Tibial nerve (tissue), 4 donors: Measurements from ENCODE around the gene IQCN. TPM values are rescaled to one million over a fixed set of nuclear protein-coding genes. Genes with fewer than 3 reads are reported as not detected.

ENCODE experiments used
- DNase-seq, 2 donors: peaks; one replicate each; pipeline ENCODE4 v3.0.0-alpha.2; 2019; ENCODE audit warnings: low spot score in 2 of 2
- H3K27ac ChIP-seq, 4 donors: fragments of 200-600 bp; sonication (generic) in 3 of 4; one replicate each; pipeline ENCODE4 v1.5.1; 2017 to 2019; ENCODE audit warnings: mild to moderate bottlenecking in 1 of 4
- H3K27me3 ChIP-seq, 2 donors: fragments of 200-600 bp; sonication (generic) in 1 of 2; one replicate each; pipeline versions ENCODE4 v1.5.1 to v1.6.0; 2017 to 2019
- H3K36me3 ChIP-seq, 3 donors: fragments of 200-600 bp; sonication (generic); one replicate each; pipeline ENCODE4 v1.5.1; 2018 to 2019
- H3K4me1 ChIP-seq, 4 donors: fragments of 200-600 bp; sonication (generic) in 3 of 4; one replicate each; pipeline ENCODE4 v1.5.1; 2017 to 2019
- H3K4me3 ChIP-seq, 4 donors: fragments of 200-600 bp; sonication (generic) in 3 of 4; one replicate each; pipeline ENCODE4 v1.5.1; 2017 to 2019; ENCODE audit warnings: mild to moderate bottlenecking in 1 of 4, moderate library complexity in 1 of 4
- H3K9me3 ChIP-seq, 4 donors: fragments of 200-600 bp; sonication (generic) in 3 of 4; one replicate each; pipeline ENCODE4 v1.5.1; 2017 to 2019
- CTCF ChIP-seq, 5 experiments: fragments of 200-600 bp in 3 of 5; fragments of 450-650 bp in 2 of 5; sonication (generic) in 3 of 5; IDR thresholded peaks; one replicate each; pipeline ENCODE4 v1.5.1; 2016 to 2019; ENCODE audit warnings: antibody characterized with exemption in 5 of 5, mild to moderate bottlenecking in 3 of 5, moderate library complexity in 2 of 5
- EP300 ChIP-seq, 2 donors: sonication (generic); formaldehyde crosslinking; IDR thresholded peaks; one replicate each; pipeline ENCODE4 v1.6.1; 2017; ENCODE audit warnings: antibody characterized with exemption in 2 of 2, mild to moderate bottlenecking in 1 of 2
- POLR2A ChIP-seq, 2 donors: fragments of 450-650 bp; IDR thresholded peaks; one replicate each; pipeline ENCODE4 v1.6.1; 2017; ENCODE audit warnings: antibody characterized with exemption in 2 of 2, mild to moderate bottlenecking in 2 of 2, moderate library complexity in 2 of 2
- WGBS, 2 donors: methylation state at CpG; one replicate each; pipeline ENCODE4 v1.1.5; 2018; 5-methylcytosine and 5-hydroxymethylcytosine counted together
- total RNA-seq, 4 donors: library from RNA; depleted of rRNA; stranded (reverse); fragments of >200 nt; gene quantifications; one replicate each; pipeline ENCODE4 v1.1.0, GENCODE V29; 2016

The IQCN gene
- total RNA-seq, 4 donors from 2014 or later = 2.3 to 11.4 (median 8.2) TPM

GRCh38 chr19:18273561-18274218 lies 562 bp downstream of the IQCN start:
- TF ChIP-seq CTCF (IDR thresholded peaks at IDR 0.05) = no peak
- no peak for TF ChIP-seq POLR2A (IDR thresholded peaks at IDR 0.05)
- TF ChIP-seq EP300 (IDR thresholded peaks at IDR 0.05) = no peak
- DNase-seq = no peak
- Histone ChIP-seq H3K27me3 (no peaks in the 10 kb centered on the region), H3K4me3 (no peak overlapping the region), H3K9me3 (no peaks in the 10 kb centered on the region), H3K27ac (peak overlapping the region; percentile 31 to 88 (median 78)), H3K36me3 (peaks cover 0 to 20% (median 5%) of the 10 kb centered on the region in 3 donors), H3K4me1 (peaks cover 0 to 73% (median 48%) of the 10 kb centered on the region in 4 donors)
- WGBS, 2 donors = 94 to 96% methylated on average over 13 of the region's 13 CpGs

- TF ChIP-seq POLR2A (IDR thresholded peaks at IDR 0.05) (no peak), EP300 (IDR thresholded peaks at IDR 0.05) (no peak), CTCF (IDR thresholded peaks at IDR 0.05) (no peak)
- no peak overlapping the region for H3K27ac ChIP-seq
- 42 to 46% methylated on average over 6 of the region's 6 CpGs for WGBS, 2 donors
Measured at GRCh38 chr19:18271433-18271841, 2.8 kb downstream of the IQCN start.

GRCh38 chr19:18270326-18270725 lies 3.9 kb downstream of the IQCN start:
- Histone ChIP-seq H3K27ac (no peak overlapping the region), H3K36me3 (peaks cover 3 to 45% (median 27%) of the 10 kb centered on the region in 3 donors), H3K4me3 (no peak overlapping the region), H3K9me3 (no peaks in the 10 kb centered on the region), H3K27me3 (no peaks in the 10 kb centered on the region), H3K4me1 (peaks cover 0 to 40% (median 16%) of the 10 kb centered on the region in 4 donors)
- no peak for TF ChIP-seq POLR2A (IDR thresholded peaks at IDR 0.05)
- no peak for TF ChIP-seq EP300 (IDR thresholded peaks at IDR 0.05)
- TF ChIP-seq CTCF (IDR thresholded peaks at IDR 0.05) = no peak
- no peak for DNase-seq
- WGBS, 2 donors = 81 to 83% methylated on average over 9 of the region's 9 CpGs

More at GRCh38 chr19:18271433-18271841, 2.8 kb downstream of the IQCN start:
- Histone ChIP-seq H3K4me3 (no peak overlapping the region), H3K9me3 (no peaks in the 10 kb centered on the region), H3K4me1 (peaks cover 0 to 51% (median 26%) of the 10 kb centered on the region in 4 donors), H3K27me3 (no peaks in the 10 kb centered on the region), H3K36me3 (peaks cover 0 to 34% (median 21%) of the 10 kb centered on the region in 3 donors)
- no peak for DNase-seq

- DNase-seq = no peak
- Histone ChIP-seq H3K27me3 (no peaks in the 10 kb centered on the region), H3K9me3 (no peaks in the 10 kb centered on the region), H3K4me1 (peaks cover 0 to 29% (median 4%) of the 10 kb centered on the region in 4 donors), H3K27ac (no peak overlapping the region), H3K36me3 (peaks cover 3 to 57% (median 27%) of the 10 kb centered on the region in 3 donors), H3K4me3 (no peak overlapping the region)
- WGBS, 2 donors = 65 to 81% methylated on average over 2 of the region's 2 CpGs
- TF ChIP-seq POLR2A (IDR thresholded peaks at IDR 0.05) = no peak
- TF ChIP-seq EP300 (IDR thresholded peaks at IDR 0.05) = no peak
- TF ChIP-seq CTCF (IDR thresholded peaks at IDR 0.05) = no peak
Measured at GRCh38 chr19:18269070-18269723, 5.1 kb downstream of the IQCN start.
